Smooth muscle cell (in vitro differentiated cells): ENCODE results near the gene SPTAN1. TPM values are rescaled to one million over a fixed set of nuclear protein-coding genes. Genes with fewer than 3 reads are reported as not detected.

Experiments
- DNase-seq: peaks from one replicate; lab custom pipeline; 2025; ENCODE audit not compliant: unreplicated experiment; lab: John Stamatoyannopoulos, UW
- H2AFZ ChIP-seq: fragments of 200-600 bp; sonication (generic); 2 replicates; pipeline ENCODE4 v1.6.0; 2016; ENCODE audit warnings: antibody characterized with exemption, low read depth, mild to moderate bottlenecking
- H3F3A ChIP-seq: fragments of 200-600 bp; sonication (generic); 2 replicates; pipeline ENCODE4 v1.6.0; 2017; ENCODE audit warnings: antibody characterized with exemption, low read depth
- H3K27ac ChIP-seq: fragments of 200-600 bp; sonication (generic); 2 replicates; pipeline ENCODE4 v1.5.1; 2016; ENCODE audit warnings: low read depth, mild to moderate bottlenecking
- H3K27me3 ChIP-seq: fragments of 200-600 bp; sonication (generic); 2 replicates; pipeline ENCODE4 v1.6.1; 2016; ENCODE audit warnings: low read depth, mild to moderate bottlenecking
- H3K36me3 ChIP-seq: fragments of 200-600 bp; sonication (generic); 2 replicates; pipeline ENCODE4 v1.5.1; 2016; ENCODE audit warnings: low read depth
- H3K4me1 ChIP-seq: fragments of 200-600 bp; sonication (generic); 2 replicates; pipeline ENCODE4 v1.5.1; 2016; ENCODE audit warnings: low read depth
- H3K4me2 ChIP-seq: fragments of 200-600 bp; sonication (generic); 2 replicates; pipeline ENCODE4 v1.6.0; 2016; ENCODE audit warnings: mild to moderate bottlenecking
- H3K4me3 ChIP-seq: fragments of 200-600 bp; sonication (generic); 2 replicates; pipeline ENCODE4 v1.5.1; 2016; ENCODE audit warnings: mild to moderate bottlenecking
- H3K79me2 ChIP-seq: fragments of 200-600 bp; sonication (generic); 2 replicates; pipeline ENCODE4 v1.6.0; 2016; ENCODE audit warnings: low read depth, mild to moderate bottlenecking
- H3K9ac ChIP-seq: fragments of 200-600 bp; sonication (generic); 2 replicates; pipeline ENCODE4 v1.6.0; 2016; ENCODE audit warnings: low read depth
- H3K9me3 ChIP-seq: fragments of 200-600 bp; sonication (generic); replicated peaks from 2 replicates; pipeline ENCODE4 v1.5.1; 2016; ENCODE audit warnings: low read depth
- H4K20me1 ChIP-seq: fragments of 200-600 bp; sonication (generic); 2 replicates; pipeline ENCODE4 v1.6.0; 2016; ENCODE audit warnings: low read depth
- WGBS: methylation state at CpG from one replicate; pipeline ENCODE4 v1.1.7; 2016; ENCODE audit warnings: low lambda C conversion rate; 5-methylcytosine and 5-hydroxymethylcytosine counted together
- polyA plus RNA-seq: library from polyadenylated mRNA; unstranded; fragments of >200 nt; fragmentation: Nextera tagmentation; extraction: Ambion mirVana; gene quantifications from 2 replicates; pipeline ENCODE4 v1.2.1, GENCODE V29; 2016
- total RNA-seq: library from RNA; depleted of rRNA; stranded (reverse); fragments of >200 nt; gene quantifications from 2 replicates; pipeline ENCODE4 v1.2.3, GENCODE V29; 2014
- TF ChIP-seq, protein P1 (sequence below): fragments of 200-600 bp; sonication (generic); IDR thresholded peaks from 2 replicates; pipeline ENCODE4 v1.5.1; 2017; ENCODE audit warnings: borderline replicate concordance, mild to moderate bottlenecking, antibody characterized with exemption; ENCODE audit not compliant: insufficient read depth, poor library complexity, severe bottlenecking

Gene SPTAN1
- total and polyA plus RNA-seq, 2 experiments from 2014 or later, result 84.9 to 145 TPM

DNA sequence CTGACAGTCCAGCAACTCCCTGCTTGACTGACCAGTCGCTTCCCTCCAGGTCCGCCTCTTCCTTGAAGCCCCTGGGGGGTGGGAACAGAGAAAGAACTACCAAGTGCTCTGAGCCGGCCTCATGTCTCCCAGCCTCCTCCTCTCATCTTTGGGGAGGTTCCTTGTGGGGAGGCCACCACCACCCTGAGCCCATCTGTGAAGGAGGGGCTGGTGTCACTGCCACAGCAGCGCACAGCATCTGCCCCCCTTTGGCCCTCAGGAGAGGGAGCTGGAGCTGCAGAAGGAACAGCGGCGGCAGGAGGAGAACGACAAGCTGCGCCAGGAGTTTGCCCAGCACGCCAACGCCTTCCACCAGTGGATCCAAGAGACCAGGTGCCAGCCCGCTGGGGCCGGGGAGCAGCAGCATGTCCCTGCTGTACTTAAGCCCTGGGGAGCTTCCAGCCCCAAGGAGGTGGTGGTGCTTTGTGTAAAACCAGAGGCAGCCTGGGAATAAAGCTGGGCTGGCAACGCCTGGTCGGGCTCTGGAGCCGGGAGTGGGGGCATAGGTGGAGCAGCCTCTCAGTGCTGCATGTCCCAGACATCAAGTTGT lies 74.8 kb downstream of the SPTAN1 start:
- no peak overlapping the region for H3K4me3 ChIP-seq
- H3K9ac ChIP-seq, result no peak overlapping the region
- peaks cover 7% of the 10 kb centered on the region for H4K20me1 ChIP-seq
- no peaks in the 10 kb centered on the region for H3K79me2 ChIP-seq
- no peak for DNase-seq
- H3K4me2 ChIP-seq, result no peak overlapping the region
- H3K27ac ChIP-seq, result no peak overlapping the region
- H3F3A ChIP-seq, result peaks cover 7% of the 10 kb centered on the region
- H3K36me3 ChIP-seq, result peaks cover 4% of the 10 kb centered on the region
- H3K27me3 ChIP-seq, result no peaks in the 10 kb centered on the region
- no peaks in the 10 kb centered on the region for H3K9me3 ChIP-seq
- no peak overlapping the region for H2AFZ ChIP-seq
- TF ChIP-seq, protein P1, sequence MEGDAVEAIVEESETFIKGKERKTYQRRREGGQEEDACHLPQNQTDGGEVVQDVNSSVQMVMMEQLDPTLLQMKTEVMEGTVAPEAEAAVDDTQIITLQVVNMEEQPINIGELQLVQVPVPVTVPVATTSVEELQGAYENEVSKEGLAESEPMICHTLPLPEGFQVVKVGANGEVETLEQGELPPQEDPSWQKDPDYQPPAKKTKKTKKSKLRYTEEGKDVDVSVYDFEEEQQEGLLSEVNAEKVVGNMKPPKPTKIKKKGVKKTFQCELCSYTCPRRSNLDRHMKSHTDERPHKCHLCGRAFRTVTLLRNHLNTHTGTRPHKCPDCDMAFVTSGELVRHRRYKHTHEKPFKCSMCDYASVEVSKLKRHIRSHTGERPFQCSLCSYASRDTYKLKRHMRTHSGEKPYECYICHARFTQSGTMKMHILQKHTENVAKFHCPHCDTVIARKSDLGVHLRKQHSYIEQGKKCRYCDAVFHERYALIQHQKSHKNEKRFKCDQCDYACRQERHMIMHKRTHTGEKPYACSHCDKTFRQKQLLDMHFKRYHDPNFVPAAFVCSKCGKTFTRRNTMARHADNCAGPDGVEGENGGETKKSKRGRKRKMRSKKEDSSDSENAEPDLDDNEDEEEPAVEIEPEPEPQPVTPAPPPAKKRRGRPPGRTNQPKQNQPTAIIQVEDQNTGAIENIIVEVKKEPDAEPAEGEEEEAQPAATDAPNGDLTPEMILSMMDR, result no peak
- WGBS, result 97% methylated on average over 15 of the region's 15 CpGs
- H3K4me1 ChIP-seq, result no peaks in the 10 kb centered on the region

DNA sequence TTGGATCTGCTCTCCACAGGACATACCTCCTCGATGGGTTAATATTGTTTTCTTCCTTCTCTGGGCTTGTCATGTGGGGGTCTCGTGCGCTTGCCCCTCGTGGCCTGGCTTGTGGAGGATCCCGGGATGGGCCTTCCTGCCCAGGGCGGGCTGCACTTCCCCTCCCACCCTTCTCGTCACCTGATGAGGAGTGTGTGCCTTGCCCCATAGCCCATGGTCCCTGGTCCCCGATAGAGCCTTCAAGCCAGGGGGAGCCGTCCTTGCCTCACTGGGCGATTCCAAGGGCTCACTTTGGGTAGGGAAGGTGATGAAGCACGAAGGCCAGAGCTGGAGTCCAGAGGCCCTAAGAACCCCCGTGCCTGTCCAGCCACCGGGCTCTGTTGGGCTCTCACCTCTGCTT lies 75.5 kb downstream of the SPTAN1 start:
- H3K9ac ChIP-seq, result no peak overlapping the region
- TF ChIP-seq, protein P1, result no peak
- no peaks in the 10 kb centered on the region for H3K4me1 ChIP-seq
- H3K79me2 ChIP-seq, result no peaks in the 10 kb centered on the region
- H4K20me1 ChIP-seq, result peaks cover 7% of the 10 kb centered on the region
- no peak for DNase-seq
- H3K4me3 ChIP-seq, result no peak overlapping the region
- no peaks in the 10 kb centered on the region for H3K27me3 ChIP-seq
- 95% methylated on average over 13 of the region's 13 CpGs for WGBS
- no peak overlapping the region for H2AFZ ChIP-seq
- H3K9me3 ChIP-seq, result no peaks in the 10 kb centered on the region
- H3K27ac ChIP-seq, result no peak overlapping the region
- H3K4me2 ChIP-seq, result no peak overlapping the region
- peaks cover 7% of the 10 kb centered on the region for H3F3A ChIP-seq
- H3K36me3 ChIP-seq, result peaks cover 4% of the 10 kb centered on the region

DNA sequence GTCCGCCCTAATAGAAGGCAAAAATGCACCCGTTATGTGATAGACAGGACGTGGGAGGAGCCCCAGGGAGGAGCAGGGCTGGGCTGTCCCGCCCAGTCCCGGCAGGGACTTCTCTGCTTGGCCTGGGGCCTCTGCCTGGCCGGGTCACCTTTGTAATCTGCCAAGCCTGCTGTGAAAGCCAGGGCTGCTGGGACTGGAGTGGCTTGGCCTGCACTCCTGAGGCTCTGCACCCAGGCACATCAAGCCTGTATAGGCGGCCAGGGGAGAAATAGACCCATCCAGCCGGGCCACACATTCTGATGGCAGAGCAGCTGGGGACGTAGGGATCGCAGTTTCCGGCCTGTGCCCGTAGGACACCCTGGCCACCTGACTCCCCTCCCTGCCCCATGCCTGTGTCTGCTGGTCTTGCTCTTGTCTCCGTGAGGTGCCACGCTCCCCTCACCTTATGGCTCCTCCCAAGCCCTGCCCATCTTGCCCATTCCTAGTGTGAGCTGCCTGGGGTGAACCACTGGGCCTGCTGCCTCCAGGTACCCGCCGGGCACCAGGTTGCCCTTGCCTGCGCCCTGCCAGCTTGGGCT lies 76.2 kb downstream of the SPTAN1 start:
- no peak for DNase-seq

More for the DNA sequence above, 76.2 kb downstream of the SPTAN1 start:
- no peaks in the 10 kb centered on the region for H3K79me2 ChIP-seq
- peaks cover 7% of the 10 kb centered on the region for H3F3A ChIP-seq
- no peak overlapping the region for H3K9ac ChIP-seq
- no peak overlapping the region for H3K4me3 ChIP-seq
- peaks cover 7% of the 10 kb centered on the region for H4K20me1 ChIP-seq
- no peaks in the 10 kb centered on the region for H3K4me1 ChIP-seq
- no peaks in the 10 kb centered on the region for H3K9me3 ChIP-seq
- no peak overlapping the region for H3K27ac ChIP-seq
- H3K27me3 ChIP-seq, result no peaks in the 10 kb centered on the region
- TF ChIP-seq, protein P1, result no peak
- no peak overlapping the region for H2AFZ ChIP-seq
- H3K36me3 ChIP-seq, result peaks cover 4% of the 10 kb centered on the region
- 88% methylated on average over 17 of the region's 17 CpGs for WGBS
- H3K4me2 ChIP-seq, result no peak overlapping the region
